SK-N-SH (cell line): ENCODE results near the gene PIANP. TPM values are rescaled to one million over a fixed set of nuclear protein-coding genes. Genes with fewer than 3 reads are reported as not detected.

ENCODE experiments used
- CTCF ChIA-PET: fragments of 300-600, 350-600 bp; formaldehyde crosslinking; extraction: SDS; loops from one replicate; lab custom pipeline; 2021; lab: Yijun Ruan, JAX
- POLR2A ChIA-PET: fragments of 350-600 bp; sonication (Branson Sonifier 250); formaldehyde crosslinking; extraction: SDS; loops from one replicate; lab custom pipeline; 2020; ENCODE audit warnings: antibody characterized with exemption, inconsistent platforms; lab: Yijun Ruan, JAX
- DNase-seq: peaks from one replicate; pipeline ENCODE4 v3.0.0; 2012
- H2AFZ ChIP-seq: fragments of 200-600 bp; sonication (generic); 2 replicates; pipeline ENCODE4 v1.8.1; 2016; ENCODE audit warnings: antibody characterized with exemption, mild to moderate bottlenecking, low read depth
- H3F3A ChIP-seq: fragments of 200-600 bp; sonication (generic); replicated peaks from 2 replicates; pipeline ENCODE3; 2016; ENCODE audit warnings: antibody characterized with exemption, mild to moderate bottlenecking; ENCODE audit not compliant: insufficient read depth
- H3K27ac ChIP-seq, 2 experiments: fragments of 200-500 bp in 1 of 2; fragments of 200-600 bp in 1 of 2; sonication (Bioruptor generic) in 1 of 2; sonication (generic), shearing (Covaris generic) in 1 of 2; 2 replicates each; pipeline versions ENCODE4 v1.5.1 to v1.6.1; 2014 to 2016; ENCODE audit warnings: low read depth in 2 of 2, inconsistent platforms in 1 of 2, low read length in 1 of 2, mild to moderate bottlenecking in 1 of 2, mixed read lengths in 1 of 2
- H3K27me3 ChIP-seq: fragments of 200-600 bp; sonication (generic), shearing (Covaris generic); 2 replicates; pipeline ENCODE4 v1.6.1; 2016; ENCODE audit warnings: mixed run types; ENCODE audit not compliant: insufficient read depth
- H3K36me3 ChIP-seq, 2 experiments: fragments of 200-500 bp in 1 of 2; fragments of 200-600 bp in 1 of 2; sonication (Bioruptor generic) in 1 of 2; sonication (generic) in 1 of 2; replicated peaks in 1 of 2; 2 replicates each; pipeline versions ENCODE3 to v1.5.1; 2014 to 2016; ENCODE audit warnings: low read length in 1 of 2, mild to moderate bottlenecking in 1 of 2; ENCODE audit not compliant: insufficient read depth in 2 of 2, control insufficient read depth in 1 of 2
- H3K4me1 ChIP-seq, 2 experiments: fragments of 200-500 bp in 1 of 2; fragments of 200-600 bp in 1 of 2; sonication (Bioruptor generic) in 1 of 2; sonication (generic), shearing (Covaris generic) in 1 of 2; 2 replicates each; pipeline versions ENCODE4 v1.5.1 to v1.6.1; 2014 to 2016; ENCODE audit warnings: low read depth in 1 of 2, low read length in 1 of 2, mixed run types in 1 of 2; ENCODE audit not compliant: insufficient read depth in 2 of 2, control insufficient read depth in 1 of 2
- H3K4me2 ChIP-seq: fragments of 200-600 bp; sonication (generic), shearing (Covaris generic); 2 replicates; pipeline ENCODE4 v1.6.1; 2017; ENCODE audit warnings: mixed run types
- H3K4me3 ChIP-seq, 2 experiments: fragments of 200-500 bp in 1 of 2; fragments of 200-600 bp in 1 of 2; sonication (Bioruptor generic) in 1 of 2; sonication (generic), shearing (Covaris generic) in 1 of 2; 2 replicates each; pipeline versions ENCODE4 v1.5.1 to v1.8.1; 2014 to 2016; ENCODE audit warnings: low read depth in 2 of 2, inconsistent platforms in 1 of 2, low read length in 1 of 2, mild to moderate bottlenecking in 1 of 2, mixed read lengths in 1 of 2, moderate library complexity in 1 of 2
- H3K79me2 ChIP-seq: fragments of 200-600 bp; sonication (generic); 2 replicates; pipeline ENCODE4 v1.8.1; 2017; ENCODE audit warnings: mild to moderate bottlenecking; ENCODE audit not compliant: insufficient read depth
- H3K9ac ChIP-seq: fragments of 200-600 bp; sonication (generic); 2 replicates; pipeline ENCODE4 v1.6.1; 2017; ENCODE audit warnings: mixed run types
- H3K9me2 ChIP-seq: fragments of 200-600 bp; sonication (generic); 2 replicates; pipeline ENCODE4 v1.6.1; 2017; ENCODE audit warnings: mixed run types
- H3K9me3 ChIP-seq: fragments of 200-600 bp; sonication (generic); 2 replicates; pipeline ENCODE4 v1.6.1; 2017; ENCODE audit warnings: mixed run types, mild to moderate bottlenecking, moderate library complexity
- H4K20me1 ChIP-seq: fragments of 200-600 bp; sonication (generic); 2 replicates; pipeline ENCODE4 v1.6.1; 2017; ENCODE audit warnings: mild to moderate bottlenecking, mixed run types; ENCODE audit not compliant: insufficient read depth
- CTCF ChIP-seq: fragments of 200-600 bp; sonication (generic); IDR thresholded peaks from 2 replicates; pipeline ENCODE4 v1.6.1; 2017; ENCODE audit warnings: antibody characterized with exemption, mild to moderate bottlenecking, moderate library complexity
- ELF1 ChIP-seq: IDR thresholded peaks from 2 replicates; pipeline ENCODE4 v1.4.0; 2012
- EP300 ChIP-seq, 2 experiments: IDR thresholded peaks; 2 replicates each; pipeline versions ENCODE4 v1.4.0 to v1.6.1; 2012; ENCODE audit warnings: borderline replicate concordance in 1 of 2, low read depth in 1 of 2, low read length in 1 of 2
- GABPA ChIP-seq: IDR thresholded peaks from 2 replicates; pipeline ENCODE4 v1.4.0; 2012; ENCODE audit warnings: low read depth, mild to moderate bottlenecking
- JUND ChIP-seq: IDR thresholded peaks from 2 replicates; pipeline ENCODE4 v1.4.0; 2012
- MAX ChIP-seq: IDR thresholded peaks from 2 replicates; pipeline ENCODE4 v1.4.0; 2012; ENCODE audit warnings: low read depth
- MEF2A ChIP-seq: IDR thresholded peaks from 2 replicates; pipeline ENCODE4 v1.4.0; 2012; ENCODE audit warnings: low read depth, borderline replicate concordance
- MXI1 ChIP-seq: IDR thresholded peaks from 2 replicates; pipeline ENCODE4 v1.6.1; 2012; ENCODE audit warnings: mild to moderate bottlenecking, low read depth, low read length, improper control_type of control experiment
- NRF1 ChIP-seq: IDR thresholded peaks from 2 replicates; pipeline ENCODE4 v1.6.1; 2012; ENCODE audit warnings: low read depth, mild to moderate bottlenecking, low read length
- PBX3 ChIP-seq: IDR thresholded peaks from 2 replicates; pipeline ENCODE4; 2012
- POLR2AphosphoS5 ChIP-seq: IDR thresholded peaks from 2 replicates; pipeline ENCODE4 v1.6.1; 2012; ENCODE audit warnings: low read depth, low read length
- RAD21 ChIP-seq: IDR thresholded peaks from 2 replicates; pipeline ENCODE4 v1.6.1; 2012; ENCODE audit warnings: mild to moderate bottlenecking, low read length
- RFX5 ChIP-seq: IDR thresholded peaks from 2 replicates; pipeline ENCODE4 v1.6.1; 2012; ENCODE audit warnings: mild to moderate bottlenecking, improper control_type of control experiment, low read length
- RXRA ChIP-seq: IDR thresholded peaks from 2 replicates; pipeline ENCODE4 v1.4.0; 2012; ENCODE audit warnings: low read depth, mild to moderate bottlenecking, borderline replicate concordance
- TAF1 ChIP-seq: IDR thresholded peaks from 2 replicates; pipeline ENCODE4 v1.6.1; 2012; ENCODE audit warnings: low read depth, mild to moderate bottlenecking, low read length, moderate library complexity, borderline replicate concordance
- YY1 ChIP-seq: IDR thresholded peaks from 2 replicates; pipeline ENCODE4 v1.4.0; 2012; ENCODE audit warnings: low read depth, mild to moderate bottlenecking
- WGBS: methylation state at CpG from one replicate; pipeline ENCODE4 v1.1.6; 2017; ENCODE audit warnings: low lambda C conversion rate; 5-methylcytosine and 5-hydroxymethylcytosine counted together
- polyA plus RNA-seq, 3 experiments: library from polyadenylated mRNA; depleted of rRNA; stranded (reverse); fragments of >200 nt; gene quantifications; 2 replicates each; pipeline ENCODE4 v1.2.3, GENCODE V29; 2012

PIANP gene
- polyA plus RNA-seq, 1 of the 3 experiments (the other 2 are of a cell fraction) = 9.9 TPM

- peaks cover 28% of the 10 kb centered on the region for H3K79me2 ChIP-seq
- no peak for DNase-seq
- POLR2A ChIA-PET = interaction anchor here (0.9 kb wide), 1 partner anchor 31 kb away, joined by 3 read pairs; the partner anchor contains the start of gene COPS7A
- H2AFZ ChIP-seq = no peak overlapping the region
- H3K9me2 ChIP-seq = no peaks in the 10 kb centered on the region
- no peak overlapping the region for H3K9ac ChIP-seq
- H3K4me2 ChIP-seq = no peak overlapping the region
- WGBS = 94% methylated on average over 2 of the region's 2 CpGs
- H3K4me1 ChIP-seq = peaks cover 7 to 8% of the 10 kb centered on the region in 2 experiments; a peak in 1 of 4 replicates
- CTCF ChIA-PET = interaction anchor here (0.6 to 4.8 kb wide), 7 partner anchors 8 to 215 kb away, joined by 3 to 19 read pairs (median 4); partner anchors contain the start of gene MLF2
- peaks cover 9% of the 10 kb centered on the region for H3F3A ChIP-seq
- no peaks in the 10 kb centered on the region for H3K27me3 ChIP-seq
- no peaks in the 10 kb centered on the region for H4K20me1 ChIP-seq
- peaks cover 3 to 19% of the 10 kb centered on the region in 2 experiments for H3K36me3 ChIP-seq
- TF ChIP-seq MXI1 = no peak
- TF ChIP-seq ELF1 = no peak
- no peak for TF ChIP-seq MEF2A
- no peak for TF ChIP-seq RFX5
- TF ChIP-seq POLR2AphosphoS5 = no peak
- TF ChIP-seq JUND = no peak
- TF ChIP-seq PBX3 = no peak
- no peak for TF ChIP-seq NRF1
- no peak for TF ChIP-seq GABPA
- TF ChIP-seq RXRA = no peak
- TF ChIP-seq MAX = no peak
- no peak for TF ChIP-seq CTCF
- TF ChIP-seq YY1 = no peak
- no peak for TF ChIP-seq TAF1
- TF ChIP-seq EP300 (IDR thresholded peaks at IDR 0.05; ENCODE audit: borderline replicate concordance in 1 of 2, low read depth in 1 of 2, low read length in 1 of 2) = no peak
- no peak for TF ChIP-seq RAD21
- H3K9me3 ChIP-seq = no peaks in the 10 kb centered on the region
- no peak overlapping the region for H3K27ac ChIP-seq
- H3K4me3 ChIP-seq = no peak overlapping the region
These were observed 7.7 kb downstream of the PIANP start for GRCh38 chr12:6692888-6693287.

- ChIA-PET CTCF (interaction anchor here (0.7 to 4.8 kb wide), 6 partner anchors 62 to 139 kb away, joined by 3 to 19 read pairs (median 4); partner anchors contain the start of gene MLF2), POLR2A (interaction anchor here (0.6 kb wide), 1 partner anchor 234 kb away, joined by 4 read pairs; no protein-coding TSS in a partner anchor)
- DNase-seq = no peak
- no peaks in the 10 kb centered on the region for H3K27me3 ChIP-seq
- H3K9me2 ChIP-seq = no peaks in the 10 kb centered on the region
- H3K79me2 ChIP-seq = peaks cover 42% of the 10 kb centered on the region
- peak overlapping the region; percentile 89 for H3K4me2 ChIP-seq
- peaks cover 15% of the 10 kb centered on the region for H3F3A ChIP-seq
- peak overlapping the region in 1 of 2 experiments; percentile 43; a peak in 2 of 4 replicates for H3K27ac ChIP-seq
- H3K9me3 ChIP-seq = no peaks in the 10 kb centered on the region
- TF ChIP-seq NRF1 (no peak), POLR2AphosphoS5 (no peak), MAX (peak; percentile 18; the same call in 1 of the 2 replicates)
- H3K36me3 ChIP-seq = peaks cover 3 to 11% of the 10 kb centered on the region in 2 experiments
- no peaks in the 10 kb centered on the region; the same call in 1 of the 2 replicates for H4K20me1 ChIP-seq
- no peak overlapping the region for H2AFZ ChIP-seq
- peaks cover 8% of the 10 kb centered on the region in 2 experiments; a peak in 2 of 4 replicates for H3K4me1 ChIP-seq
- no peak overlapping the region for H3K9ac ChIP-seq
- no peak overlapping the region for H3K4me3 ChIP-seq
- WGBS = 61% methylated on average over 4 of the region's 4 CpGs
These were observed 9.1 kb downstream of the PIANP start for GRCh38 chr12:6691473-6691872.
